CD4-positive, CD25-positive, alpha-beta regulatory T cell (primary cell): Measurements from ENCODE around the gene PRRC2A. TPM values are rescaled to one million over a fixed set of nuclear protein-coding genes. Genes with fewer than 3 reads are reported as not detected.

Source experiments
- ATAC-seq, 2 donors: fragments of 150-1000 bp; cut with Tn5 transposase; one replicate each; pipeline ENCODE4 v1.10.0; 2021; ENCODE audit warnings: low read depth in 2 of 2, moderate number of reproducible peaks in 2 of 2, moderate library complexity in 1 of 2
- DNase-seq, 3 donors: peaks; one replicate each; pipeline versions ENCODE4 v3.0.0 to v3.0.0-alpha.2; 2012 to 2022; ENCODE audit warnings: mixed read lengths in 1 of 3
- H3K27ac ChIP-seq: one replicate; pipeline ENCODE4 v1.7.0; 2013; ENCODE audit warnings: mild to moderate bottlenecking, low read length; ENCODE audit not compliant: insufficient read depth, poor library complexity, severe bottlenecking
- H3K27me3 ChIP-seq: one replicate; pipeline ENCODE4 v1.7.0; 2013; ENCODE audit warnings: low read length; ENCODE audit not compliant: control insufficient read depth, insufficient read depth
- H3K36me3 ChIP-seq: one replicate; pipeline ENCODE4 v1.7.0; 2013; ENCODE audit warnings: mild to moderate bottlenecking, low read length, moderate library complexity; ENCODE audit not compliant: control insufficient read depth, insufficient read depth
- H3K4me1 ChIP-seq: 2 replicates; pipeline ENCODE4 v1.7.0; 2013; ENCODE audit warnings: mild to moderate bottlenecking, low read length; ENCODE audit not compliant: insufficient read depth, control insufficient read depth, poor library complexity, severe bottlenecking
- H3K4me3 ChIP-seq: one replicate; pipeline ENCODE4 v1.7.0; 2013; ENCODE audit warnings: low read depth, mild to moderate bottlenecking, low read length, moderate library complexity
- H3K9me3 ChIP-seq, 2 experiments: 1 replicate in 1 of 2; 2 replicates in 1 of 2; pipeline ENCODE4 v1.7.0; 2013; ENCODE audit warnings: low read length in 2 of 2, mild to moderate bottlenecking in 1 of 2, moderate library complexity in 1 of 2; ENCODE audit not compliant: control insufficient read depth in 2 of 2
- H3K27ac Mint-ChIP-seq, 3 donors: one replicate each; pipeline ENCODE4 v1.8.0; 2020 to 2022; ENCODE audit warnings: mild to moderate bottlenecking in 3 of 3, mixed read lengths in 3 of 3, moderate library complexity in 2 of 3
- H3K27me3 Mint-ChIP-seq: one replicate; pipeline ENCODE4 v1.8.0; 2022; ENCODE audit warnings: mild to moderate bottlenecking, mixed read lengths
- H3K36me3 Mint-ChIP-seq: one replicate; pipeline ENCODE4 v1.8.0; 2020; ENCODE audit warnings: mixed read lengths
- H3K4me1 Mint-ChIP-seq, 4 donors: one replicate each; pipeline ENCODE4 v1.8.0; 2020 to 2022; ENCODE audit warnings: mixed read lengths in 4 of 4, mild to moderate bottlenecking in 1 of 4
- H3K4me3 Mint-ChIP-seq, 4 donors: one replicate each; pipeline ENCODE4 v1.8.0; 2020 to 2022; ENCODE audit warnings: mild to moderate bottlenecking in 4 of 4, mixed read lengths in 4 of 4, moderate library complexity in 3 of 4
- H3K9me3 Mint-ChIP-seq, 7 donors: one replicate each; pipeline ENCODE4 v1.8.0; 2020 to 2022; ENCODE audit warnings: mixed read lengths in 7 of 7, mild to moderate bottlenecking in 3 of 7, moderate library complexity in 2 of 7
- polyA plus RNA-seq, 4 donors: library from polyadenylated mRNA; unstranded; fragments of 300-500 nt; fragmentation: Illumina TruSeq; gene quantifications; one replicate each; pipeline ENCODE4 v1.2.3, GENCODE V29; 2021
- total RNA-seq: library from RNA; stranded (reverse); gene quantifications from one replicate; pipeline ENCODE4 v1.2.3, GENCODE V29; 2022

The PRRC2A gene
- total and polyA plus RNA-seq, 5 donors from 2014 or later, result 2.8 to 214 (median 3.2) TPM

GRCh38 chr6:31580438-31580740 is 40.1 kb upstream of the PRRC2A start:
- peaks cover 46% of the 10 kb centered on the region for H3K36me3 Mint-ChIP-seq
- H3K4me1 ChIP-seq, result peaks cover 86% of the 10 kb centered on the region
- H3K27me3 Mint-ChIP-seq, result peaks cover 5% of the 10 kb centered on the region
- H3K27ac ChIP-seq, result peak overlapping the region; percentile 95
- ATAC-seq (no peak), DNase-seq (no peak)
- peaks cover 10% of the 10 kb centered on the region for H3K36me3 ChIP-seq
- peaks cover 0 to 2% (median 0%) of the 10 kb centered on the region in 7 donors for H3K9me3 Mint-ChIP-seq
- H3K27me3 ChIP-seq, result no peaks in the 10 kb centered on the region
- H3K4me3 Mint-ChIP-seq, result peak overlapping the region; percentile 97 to 100 (median 99)
- peaks cover 1 to 83% (median 55%) of the 10 kb centered on the region in 4 donors for H3K4me1 Mint-ChIP-seq
- H3K27ac Mint-ChIP-seq, result peak overlapping the region; percentile 97 to 99 (median 98)
- H3K9me3 ChIP-seq, result no peaks in the 10 kb centered on the region
- H3K4me3 ChIP-seq, result peak overlapping the region; percentile 99

GRCh38 chr6:31580807-31581433 is 39.6 kb upstream of the PRRC2A start:
- peaks cover 86% of the 10 kb centered on the region for H3K4me1 ChIP-seq
- Mint-ChIP-seq H3K27ac (peak overlapping the region; percentile 97 to 99 (median 98)), H3K4me1 (peaks cover 6 to 83% (median 56%) of the 10 kb centered on the region in 4 donors), H3K27me3 (peaks cover 5% of the 10 kb centered on the region), H3K9me3 (peaks cover 0 to 2% (median 0%) of the 10 kb centered on the region in 7 donors), H3K36me3 (peaks cover 41% of the 10 kb centered on the region), H3K4me3 (peak overlapping the region; percentile 97 to 100 (median 99))
- H3K27ac ChIP-seq, result peak overlapping the region; percentile 95
- no peaks in the 10 kb centered on the region for H3K9me3 ChIP-seq
- ATAC-seq (peak; percentile 73 to 79), DNase-seq (peak; percentile 82 to 87 (median 85))
- H3K4me3 ChIP-seq, result peak overlapping the region; percentile 99
- no peaks in the 10 kb centered on the region for H3K27me3 ChIP-seq
- peaks cover 10% of the 10 kb centered on the region for H3K36me3 ChIP-seq

GRCh38 chr6:31581434-31582229 is 38.9 kb upstream of the PRRC2A start:
- Histone ChIP-seq H3K27me3 (no peaks in the 10 kb centered on the region), H3K36me3 (peaks cover 10% of the 10 kb centered on the region), H3K9me3 (no peaks in the 10 kb centered on the region), H3K27ac (peak overlapping the region; percentile 95), H3K4me1 (peaks cover 88% of the 10 kb centered on the region), H3K4me3 (peak overlapping the region; percentile 99)
- peak overlapping the region; percentile 97 to 100 (median 99) for H3K4me3 Mint-ChIP-seq
- DNase-seq, result peak in 1 of 3 donors; percentile 53
- peaks cover 34% of the 10 kb centered on the region for H3K36me3 Mint-ChIP-seq
- H3K27me3 Mint-ChIP-seq, result peaks cover 5% of the 10 kb centered on the region
- H3K9me3 Mint-ChIP-seq, result peaks cover 0 to 2% (median 0%) of the 10 kb centered on the region in 7 donors
- H3K27ac Mint-ChIP-seq, result peak overlapping the region; percentile 94 to 99 (median 98)
- no peak for ATAC-seq
- peaks cover 6 to 83% (median 57%) of the 10 kb centered on the region in 4 donors for H3K4me1 Mint-ChIP-seq

- H3K36me3 ChIP-seq, result peaks cover 10% of the 10 kb centered on the region
- no peaks in the 10 kb centered on the region for H3K27me3 ChIP-seq
- peak within 1 kb of the TSS; percentile 97 to 100 (median 99) for H3K4me3 Mint-ChIP-seq
- peak within 1 kb of the TSS; percentile 99 for H3K4me3 ChIP-seq
- ATAC-seq (peak; percentile 70 to 71), DNase-seq (peak; percentile 70 to 95 (median 71))
- peak within 1 kb of the TSS; percentile 95 for H3K27ac ChIP-seq
- H3K4me1 Mint-ChIP-seq, result peaks cover 6 to 83% (median 61%) of the 10 kb centered on the region in 4 donors
- H3K27me3 Mint-ChIP-seq, result peaks cover 9% of the 10 kb centered on the region
- H3K27ac Mint-ChIP-seq, result peak within 1 kb of the TSS; percentile 94 to 99 (median 98)
- H3K9me3 Mint-ChIP-seq, result peaks cover 0 to 2% (median 0%) of the 10 kb centered on the region in 7 donors
- peaks cover 88% of the 10 kb centered on the region for H3K4me1 ChIP-seq
- peaks cover 28% of the 10 kb centered on the region for H3K36me3 Mint-ChIP-seq
- H3K9me3 ChIP-seq, result no peaks in the 10 kb centered on the region
Observed at GRCh38 chr6:31582230-31582643, 38.3 kb upstream of the PRRC2A start, which contains the start of gene LTB. Gene LTB (minus strand): TSS chr6:31582424. CDS start chr6:31582417, 7 bp downstream.

- H3K4me3 Mint-ChIP-seq, result peak overlapping the region; percentile 45 to 85 (median 78)
- Histone ChIP-seq H3K4me1 (peaks cover 80% of the 10 kb centered on the region), H3K27me3 (no peaks in the 10 kb centered on the region), H3K36me3 (no peaks in the 10 kb centered on the region), H3K9me3 (no peaks in the 10 kb centered on the region), H3K27ac (peak overlapping the region; percentile 95), H3K4me3 (peak overlapping the region; percentile 65)
- H3K9me3 Mint-ChIP-seq, result peaks cover 0 to 2% (median 0%) of the 10 kb centered on the region in 7 donors
- H3K27ac Mint-ChIP-seq, result peak overlapping the region; percentile 96 to 98 (median 97)
- H3K27me3 Mint-ChIP-seq, result peaks cover 10% of the 10 kb centered on the region
- H3K4me1 Mint-ChIP-seq, result peaks cover 6 to 78% (median 56%) of the 10 kb centered on the region in 4 donors
- ATAC-seq, result peak in 1 of 2 donors; percentile 9
- DNase-seq, result peak; percentile 38 to 89 (median 66)
- peaks cover 18% of the 10 kb centered on the region for H3K36me3 Mint-ChIP-seq
Observed at GRCh38 chr6:31585491-31585890, 35.0 kb upstream of the PRRC2A start.

- H3K36me3 Mint-ChIP-seq, result peaks cover 15% of the 10 kb centered on the region
- Histone ChIP-seq H3K27ac (peak within 1 kb of the TSS; percentile 95), H3K9me3 (no peaks in the 10 kb centered on the region), H3K27me3 (no peaks in the 10 kb centered on the region), H3K4me3 (peak within 1 kb of the TSS; percentile 65), H3K36me3 (no peaks in the 10 kb centered on the region), H3K4me1 (peaks cover 78% of the 10 kb centered on the region)
- peaks cover 10% of the 10 kb centered on the region for H3K27me3 Mint-ChIP-seq
- peak within 1 kb of the TSS; percentile 96 to 98 (median 97) for H3K27ac Mint-ChIP-seq
- peak within 1 kb of the TSS; percentile 74 to 92 (median 84) for H3K4me3 Mint-ChIP-seq
- H3K9me3 Mint-ChIP-seq, result peaks cover 0 to 3% (median 0%) of the 10 kb centered on the region in 7 donors
- no peak for ATAC-seq
- no peak for DNase-seq
- H3K4me1 Mint-ChIP-seq, result peaks cover 6 to 81% (median 57%) of the 10 kb centered on the region in 4 donors
Observed at GRCh38 chr6:31586008-31586407, 34.5 kb upstream of the PRRC2A start, which contains the start of gene LST1. Gene LST1 (plus strand): TSS chr6:31586277. CDS start chr6:31587300, 1,023 bp downstream.

GRCh38 chr6:31586599-31587281 is 33.8 kb upstream of the PRRC2A start:
- ATAC-seq, result peak; percentile 25 to 32
- H3K27ac ChIP-seq, result peak overlapping the region; percentile 95
- H3K27me3 ChIP-seq, result no peaks in the 10 kb centered on the region
- no peaks in the 10 kb centered on the region for H3K36me3 ChIP-seq
- peaks cover 10% of the 10 kb centered on the region for H3K36me3 Mint-ChIP-seq
- H3K4me1 ChIP-seq, result peaks cover 80% of the 10 kb centered on the region
- H3K9me3 ChIP-seq, result no peaks in the 10 kb centered on the region
- peak overlapping the region; percentile 96 to 98 (median 97) for H3K27ac Mint-ChIP-seq
- peak overlapping the region; percentile 65 for H3K4me3 ChIP-seq
- H3K4me1 Mint-ChIP-seq, result peaks cover 6 to 85% (median 59%) of the 10 kb centered on the region in 4 donors
- peaks cover 10% of the 10 kb centered on the region for H3K27me3 Mint-ChIP-seq
- peaks cover 0 to 3% (median 0%) of the 10 kb centered on the region in 7 donors for H3K9me3 Mint-ChIP-seq
- peak overlapping the region; percentile 74 to 92 (median 84) for H3K4me3 Mint-ChIP-seq
- peak in 1 of 3 donors; percentile 61 for DNase-seq
